ENCODE data around the gene CMTM2. TPM values are rescaled to one million over a fixed set of nuclear protein-coding genes. Genes with fewer than 3 reads are reported as not detected.

CMTM2 gene
- total RNA-seq, 4 donors from 2014 or later = 0.67 to 1.1 TPM; not detected in 2

GRCh38 chr16:66572356-66572755 lies 6.9 kb upstream of the CMTM2 start:
- Histone ChIP-seq H3K9me3 (no peaks in the 10 kb centered on the region), H3K4me3 (replicated peaks in 1 of 3) (no peak overlapping the region), H3K27me3 (no peaks in the 10 kb centered on the region), H3K27ac (no peak overlapping the region), H3K4me1 (no peaks in the 10 kb centered on the region), H3K36me3 (no peaks in the 10 kb centered on the region)
- no peak for DNase-seq
- intact Hi-C loops (cut with DNase I) = no loop called here
- WGBS, 2 donors = 38 to 74% methylated on average over 2 of the region's 2 CpGs
- TF ChIP-seq POLR2A (IDR thresholded peaks at IDR 0.05) = no peak
- TF ChIP-seq, protein P1, sequence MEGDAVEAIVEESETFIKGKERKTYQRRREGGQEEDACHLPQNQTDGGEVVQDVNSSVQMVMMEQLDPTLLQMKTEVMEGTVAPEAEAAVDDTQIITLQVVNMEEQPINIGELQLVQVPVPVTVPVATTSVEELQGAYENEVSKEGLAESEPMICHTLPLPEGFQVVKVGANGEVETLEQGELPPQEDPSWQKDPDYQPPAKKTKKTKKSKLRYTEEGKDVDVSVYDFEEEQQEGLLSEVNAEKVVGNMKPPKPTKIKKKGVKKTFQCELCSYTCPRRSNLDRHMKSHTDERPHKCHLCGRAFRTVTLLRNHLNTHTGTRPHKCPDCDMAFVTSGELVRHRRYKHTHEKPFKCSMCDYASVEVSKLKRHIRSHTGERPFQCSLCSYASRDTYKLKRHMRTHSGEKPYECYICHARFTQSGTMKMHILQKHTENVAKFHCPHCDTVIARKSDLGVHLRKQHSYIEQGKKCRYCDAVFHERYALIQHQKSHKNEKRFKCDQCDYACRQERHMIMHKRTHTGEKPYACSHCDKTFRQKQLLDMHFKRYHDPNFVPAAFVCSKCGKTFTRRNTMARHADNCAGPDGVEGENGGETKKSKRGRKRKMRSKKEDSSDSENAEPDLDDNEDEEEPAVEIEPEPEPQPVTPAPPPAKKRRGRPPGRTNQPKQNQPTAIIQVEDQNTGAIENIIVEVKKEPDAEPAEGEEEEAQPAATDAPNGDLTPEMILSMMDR (IDR thresholded peaks at IDR 0.05) = no peak

DNA sequence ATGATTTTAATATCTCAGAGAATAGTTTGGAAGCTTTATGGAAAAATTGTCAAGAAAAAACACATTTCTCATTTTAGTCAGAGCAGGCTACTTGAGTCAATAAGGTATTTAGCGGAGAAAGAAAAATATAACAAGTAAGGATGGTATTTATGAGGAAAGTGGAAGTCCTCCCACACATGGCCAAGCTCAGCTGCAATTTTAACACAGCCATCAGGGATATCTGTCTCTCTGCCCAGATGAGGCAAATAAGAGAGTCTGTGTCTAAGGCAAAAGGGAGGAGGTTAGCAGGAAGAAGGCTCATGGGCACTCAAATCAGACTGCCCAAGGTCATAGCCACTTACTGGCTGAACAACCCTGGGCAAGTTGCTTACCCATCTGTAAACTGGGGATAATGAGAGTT lies 5.2 kb upstream of the CMTM2 start:
- no peak for DNase-seq
- Histone ChIP-seq H3K27me3 (no peaks in the 10 kb centered on the region), H3K27ac (no peak overlapping the region), H3K9me3 (no peaks in the 10 kb centered on the region), H3K4me1 (peaks cover 3 to 15% of the 10 kb centered on the region in 2 donors), H3K36me3 (no peaks in the 10 kb centered on the region), H3K4me3 (replicated peaks in 1 of 3) (no peak overlapping the region)
- WGBS, 2 donors = 95 to 96% methylated on average over 1 of the region's 1 CpG
- TF ChIP-seq, protein P1 (IDR thresholded peaks at IDR 0.05) = no peak
- intact Hi-C loops (cut with DNase I) = no loop called here

GRCh38 chr16:66574531-66574930 lies 4.7 kb upstream of the CMTM2 start:
- Histone ChIP-seq H3K9me3 (no peaks in the 10 kb centered on the region), H3K36me3 (no peaks in the 10 kb centered on the region), H3K27me3 (no peaks in the 10 kb centered on the region), H3K27ac (no peak overlapping the region), H3K4me3 (replicated peaks in 1 of 3) (no peak overlapping the region), H3K4me1 (peaks cover 3 to 16% of the 10 kb centered on the region in 2 donors)
- intact Hi-C loops (cut with DNase I) = no loop called here
- no peak for DNase-seq
- WGBS, 2 donors = 92 to 98% methylated on average over 3 of the region's 3 CpGs
- TF ChIP-seq, protein P1 (IDR thresholded peaks at IDR 0.05) = no peak
- TF ChIP-seq POLR2A (IDR thresholded peaks at IDR 0.05) = no peak

GRCh38 chr16:66575060-66575459 lies 4.2 kb upstream of the CMTM2 start:
- Histone ChIP-seq H3K9me3 (no peaks in the 10 kb centered on the region), H3K27me3 (no peaks in the 10 kb centered on the region), H3K36me3 (no peaks in the 10 kb centered on the region), H3K4me1 (peaks cover 3 to 16% of the 10 kb centered on the region in 2 donors), H3K4me3 (replicated peaks in 1 of 3) (no peak overlapping the region), H3K27ac (no peak overlapping the region)
- 97 to 98% methylated on average over 3 of the region's 3 CpGs for WGBS, 2 donors
- TF ChIP-seq, protein P1 (IDR thresholded peaks at IDR 0.05) = no peak
- no peak for TF ChIP-seq POLR2A (IDR thresholded peaks at IDR 0.05)
- intact Hi-C loops (cut with DNase I) = no loop called here
- DNase-seq = no peak

DNA sequence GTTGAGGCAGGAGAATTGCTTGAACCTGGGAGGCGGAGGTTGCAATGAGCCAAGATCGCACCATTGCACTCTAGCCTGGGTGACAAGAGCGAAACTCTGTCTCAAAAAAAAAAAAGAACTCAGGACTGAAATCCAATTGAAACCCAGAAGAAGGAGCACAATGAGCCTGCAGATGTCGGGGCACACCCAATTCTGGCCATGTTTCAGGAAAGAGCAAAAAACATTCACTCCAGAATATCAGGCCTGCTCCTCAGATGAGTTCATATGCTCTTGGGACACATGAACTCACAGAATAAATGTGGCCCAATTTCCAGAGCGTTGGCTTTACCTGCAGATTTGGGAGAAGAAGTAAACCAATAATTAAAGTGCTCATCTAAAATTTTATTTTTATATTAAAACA lies 3.0 kb upstream of the CMTM2 start:
- Histone ChIP-seq H3K9me3 (no peaks in the 10 kb centered on the region), H3K4me1 (peaks cover 10 to 28% of the 10 kb centered on the region in 2 donors), H3K4me3 (replicated peaks in 1 of 3) (no peak overlapping the region), H3K27me3 (no peaks in the 10 kb centered on the region), H3K27ac (no peak overlapping the region), H3K36me3 (no peaks in the 10 kb centered on the region)
- WGBS, 2 donors = 88 to 94% methylated on average over 5 of the region's 5 CpGs
- TF ChIP-seq POLR2A (IDR thresholded peaks at IDR 0.05) = no peak
- TF ChIP-seq, protein P1 (IDR thresholded peaks at IDR 0.05) = no peak
- intact Hi-C loops (cut with DNase I) = no loop called here
- no peak for DNase-seq
